Transverse colon (tissue), 4 donors: ENCODE data around the gene ANKRD34A. TPM values are rescaled to one million over a fixed set of nuclear protein-coding genes. Genes with fewer than 3 reads are reported as not detected.

ENCODE experiments used
- DNase-seq: peaks from one replicate; pipeline ENCODE4 v3.0.0-alpha.2; 2019
- H3K27ac ChIP-seq, 4 donors: fragments of 200-600 bp; sonication (generic); 2 replicates each; pipeline ENCODE4 v1.5.1; 2016 to 2018; ENCODE audit warnings: inconsistent platforms in 4 of 4
- H3K27me3 ChIP-seq: fragments of 200-600 bp; sonication (generic); 2 replicates; pipeline ENCODE4 v1.5.1; 2017; ENCODE audit warnings: inconsistent platforms
- H3K36me3 ChIP-seq, 4 donors: fragments of 200-600 bp; sonication (generic); 2 replicates each; pipeline ENCODE4 v1.5.1; 2017 to 2019; ENCODE audit warnings: inconsistent platforms in 4 of 4
- H3K4me1 ChIP-seq, 4 donors: fragments of 200-600 bp; sonication (generic); 2 replicates each; pipeline ENCODE4 v1.5.1; 2017 to 2020; ENCODE audit warnings: inconsistent platforms in 4 of 4
- H3K4me3 ChIP-seq, 4 donors: fragments of 200-600 bp; sonication (generic); 1 replicate in 1 of 4; 2 replicates in 3 of 4; pipeline versions ENCODE4 v1.5.1 to v1.6.1; 2017 to 2019; ENCODE audit warnings: inconsistent platforms in 4 of 4
- H3K9me3 ChIP-seq, 2 donors: fragments of 200-600 bp; sonication (generic); 2 replicates each; pipeline ENCODE4 v1.5.1; 2017 to 2019; ENCODE audit warnings: inconsistent platforms in 2 of 2
- EP300 ChIP-seq: sonication (generic); formaldehyde crosslinking; IDR thresholded peaks from one replicate; pipeline ENCODE4 v1.6.1; 2017; ENCODE audit warnings: antibody characterized with exemption, low read depth
- POLR2A ChIP-seq: fragments of 450-650 bp; IDR thresholded peaks from one replicate; pipeline ENCODE4 v1.6.1; 2016; ENCODE audit warnings: antibody characterized with exemption, mild to moderate bottlenecking, moderate library complexity
- POLR2AphosphoS5 ChIP-seq, 3 donors: sonication (generic); formaldehyde crosslinking; IDR thresholded peaks; one replicate each; pipeline ENCODE4 v1.6.1; 2016; ENCODE audit warnings: antibody characterized with exemption in 3 of 3
- WGBS, 2 donors: methylation state at CpG; one replicate each; pipeline ENCODE4 v1.1.5; 2018; ENCODE audit warnings: low coverage in 1 of 2; 5-methylcytosine and 5-hydroxymethylcytosine counted together
- in situ Hi-C, 4 donors: fragments of 200-750 bp; cut with MboI; loops; one replicate each; pipeline versions ENCODE4 v1.15.0 to v1.15.1; 2017; ENCODE audit warnings: low sequenced_read_pairs in 3 of 4, low pct_ligation_motif_present in 1 of 4, low pct_unique_long_range_greater_than_20kb in 1 of 4
- intact Hi-C: fragments of 100-400 bp; cut with DNase I; formaldehyde crosslinking; loops from one replicate; pipeline ENCODE4 v1.15.1; 2023; ENCODE audit warnings: low total_unique reads
- total RNA-seq, 4 donors: library from RNA; depleted of rRNA; stranded (reverse); fragments of >200 nt; gene quantifications; one replicate each; pipeline ENCODE4 v1.1.0, GENCODE V29; 2016
- TF ChIP-seq, protein P1 (sequence below), 5 experiments: fragments of 200-600 bp in 3 of 5; fragments of 450-650 bp in 2 of 5; sonication (generic) in 3 of 5; IDR thresholded peaks; 1 replicate in 2 of 5; 2 replicates in 3 of 5; pipeline ENCODE4 v1.5.1; 2016 to 2017; ENCODE audit warnings: antibody characterized with exemption in 5 of 5, inconsistent platforms in 3 of 5, mild to moderate bottlenecking in 2 of 5, moderate library complexity in 1 of 5

The ANKRD34A gene
- total RNA-seq, 4 donors from 2014 or later: 0.41 to 4.1 (median 0.64) TPM; not detected in 1

DNA sequence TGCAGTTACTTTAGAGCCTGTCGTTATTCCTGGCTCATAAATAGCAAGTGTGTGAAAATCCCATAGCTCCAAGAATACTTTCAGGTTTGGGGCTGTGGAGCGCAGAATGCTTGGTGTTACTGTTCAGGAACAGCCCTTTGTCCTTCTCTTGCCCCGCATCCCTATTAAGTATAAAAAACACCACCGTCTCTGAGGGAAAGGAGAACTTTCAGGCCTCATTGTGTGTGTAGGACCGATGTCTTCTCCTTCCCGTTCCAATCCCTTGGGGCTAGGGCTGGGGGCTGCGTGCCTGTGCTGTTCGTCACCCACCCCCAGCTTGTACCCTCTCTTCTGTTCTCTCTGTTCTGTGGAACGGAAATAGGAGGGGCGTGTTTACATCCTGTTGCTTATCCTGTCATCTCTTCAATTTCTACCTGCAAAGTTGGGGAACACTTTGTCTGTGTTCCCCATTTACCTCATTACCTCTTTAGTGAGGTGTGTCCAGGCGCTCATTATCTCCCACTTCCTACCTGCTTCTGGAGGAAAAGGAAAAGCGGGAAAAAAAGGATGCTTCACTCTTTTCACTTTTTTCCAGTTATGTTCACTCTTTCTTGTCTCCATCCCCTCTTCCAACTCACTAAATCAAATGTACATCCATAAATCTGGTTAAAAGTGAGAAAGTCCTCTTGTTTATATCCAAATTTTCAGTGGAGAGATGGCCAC, 32.8 kb upstream of the ANKRD34A start:
- TF ChIP-seq EP300 (peak; percentile 86), POLR2A (no peak), POLR2AphosphoS5 (IDR thresholded peaks at IDR 0.05) (peak in 2 of 3 donors; percentile 71 to 76)
- TF ChIP-seq, protein P1, sequence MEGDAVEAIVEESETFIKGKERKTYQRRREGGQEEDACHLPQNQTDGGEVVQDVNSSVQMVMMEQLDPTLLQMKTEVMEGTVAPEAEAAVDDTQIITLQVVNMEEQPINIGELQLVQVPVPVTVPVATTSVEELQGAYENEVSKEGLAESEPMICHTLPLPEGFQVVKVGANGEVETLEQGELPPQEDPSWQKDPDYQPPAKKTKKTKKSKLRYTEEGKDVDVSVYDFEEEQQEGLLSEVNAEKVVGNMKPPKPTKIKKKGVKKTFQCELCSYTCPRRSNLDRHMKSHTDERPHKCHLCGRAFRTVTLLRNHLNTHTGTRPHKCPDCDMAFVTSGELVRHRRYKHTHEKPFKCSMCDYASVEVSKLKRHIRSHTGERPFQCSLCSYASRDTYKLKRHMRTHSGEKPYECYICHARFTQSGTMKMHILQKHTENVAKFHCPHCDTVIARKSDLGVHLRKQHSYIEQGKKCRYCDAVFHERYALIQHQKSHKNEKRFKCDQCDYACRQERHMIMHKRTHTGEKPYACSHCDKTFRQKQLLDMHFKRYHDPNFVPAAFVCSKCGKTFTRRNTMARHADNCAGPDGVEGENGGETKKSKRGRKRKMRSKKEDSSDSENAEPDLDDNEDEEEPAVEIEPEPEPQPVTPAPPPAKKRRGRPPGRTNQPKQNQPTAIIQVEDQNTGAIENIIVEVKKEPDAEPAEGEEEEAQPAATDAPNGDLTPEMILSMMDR (IDR thresholded peaks at IDR 0.05): no peak
- intact Hi-C loops (no loop called here), in situ Hi-C loops (no loop called here)
- Histone ChIP-seq H3K9me3 (no peaks in the 10 kb centered on the region), H3K27ac (peak overlapping the region; percentile 96 to 99 (median 98)), H3K36me3 (peaks cover 7 to 40% (median 20%) of the 10 kb centered on the region in 4 donors), H3K4me1 (peaks cover 9 to 56% (median 48%) of the 10 kb centered on the region in 4 donors), H3K27me3 (no peaks in the 10 kb centered on the region), H3K4me3 (peak overlapping the region; percentile 20 to 92 (median 74))
- 5 to 6% methylated on average over 7 to 12 of the region's 12 CpGs for WGBS, 2 donors
- DNase-seq: peak; percentile 74

DNA sequence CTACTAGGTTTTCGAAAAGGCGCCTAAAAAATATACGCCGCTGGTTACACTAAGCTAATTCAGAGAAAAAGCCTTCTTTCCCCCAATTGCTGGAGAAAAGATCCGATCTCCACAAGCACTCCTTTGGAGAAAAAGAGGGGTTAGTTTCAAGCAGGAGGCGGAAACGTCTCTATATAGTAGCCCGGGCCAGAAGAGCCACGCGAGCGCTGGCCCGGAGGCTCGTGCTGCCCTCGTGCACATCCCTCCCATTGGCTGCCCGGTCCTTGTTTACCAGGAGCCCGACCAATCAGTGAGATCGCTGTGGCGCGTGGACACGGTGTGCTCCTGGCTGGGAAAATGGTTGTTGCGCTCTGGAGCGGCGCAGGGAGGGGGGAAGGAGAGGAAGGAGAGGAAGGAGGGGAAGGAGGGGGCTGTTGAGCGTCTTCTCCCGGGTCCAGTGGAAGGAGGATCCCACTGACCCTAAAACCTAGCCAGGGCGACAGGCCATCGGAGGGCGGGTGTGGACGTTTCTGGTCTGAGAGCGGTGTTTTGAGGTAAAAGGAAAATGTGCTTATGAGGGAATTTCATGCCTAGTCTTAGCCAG, 32.1 kb upstream of the ANKRD34A start, which contains the start of gene TXNIP:
TXNIP (minus strand) TSS at position 147 of the 583 bp plus-strand sequence. CDS start 313 bp downstream, outside the sequence.
- H3K4me1 ChIP-seq: peaks cover 9 to 61% (median 54%) of the 10 kb centered on the region in 4 donors

DNA sequence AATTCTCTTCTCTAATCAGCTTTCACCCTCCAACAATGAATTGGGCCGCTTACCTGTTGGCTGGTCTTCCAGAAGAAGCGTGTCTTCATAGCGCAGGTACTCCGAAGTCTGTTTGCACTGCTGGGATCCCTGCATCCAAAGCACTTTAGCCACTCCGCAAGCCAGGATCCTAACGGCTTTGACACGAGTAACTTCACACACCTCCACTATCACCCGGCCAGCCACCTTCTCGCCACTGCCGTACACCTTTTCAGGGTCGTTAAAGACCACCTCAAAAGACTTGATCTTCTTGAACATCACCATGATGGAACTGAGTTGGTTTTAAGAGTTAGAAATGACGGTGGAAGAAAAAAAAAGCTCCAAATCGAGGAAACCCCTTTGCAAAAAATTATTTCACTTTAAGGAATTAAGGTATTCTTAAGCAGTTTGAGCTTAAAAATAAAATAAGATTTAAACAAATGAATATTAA, 31.6 kb upstream of the ANKRD34A start:
- peaks cover 9 to 58% (median 54%) of the 10 kb centered on the region in 4 donors for H3K4me1 ChIP-seq
- peak overlapping the region; percentile 96 to 99 (median 98) for H3K27ac ChIP-seq

More for the DNA sequence above, 32.1 kb upstream of the ANKRD34A start, which contains the start of gene TXNIP:
- no peaks in the 10 kb centered on the region for H3K9me3 ChIP-seq
- peak; percentile 99 for DNase-seq
- in situ Hi-C loops (no loop called here), intact Hi-C loops (no loop called here)
- WGBS, 2 donors: 0 to 1% methylated on average over 8 to 30 of the region's 30 CpGs
- H3K36me3 ChIP-seq: peaks cover 7 to 40% (median 20%) of the 10 kb centered on the region in 4 donors
- peak within 1 kb of the TSS; percentile 34 to 92 (median 74) for H3K4me3 ChIP-seq
- H3K27me3 ChIP-seq: no peaks in the 10 kb centered on the region
- H3K27ac ChIP-seq: peak within 1 kb of the TSS; percentile 96 to 99 (median 98)
- TF ChIP-seq EP300 (peak; percentile 74), POLR2AphosphoS5 (IDR thresholded peaks at IDR 0.05) (peak; percentile 96 to 100 (median 100)), POLR2A (peak; percentile 100)
- TF ChIP-seq, protein P1 (IDR thresholded peaks at IDR 0.05): no peak

More for the DNA sequence above, 31.6 kb upstream of the ANKRD34A start:
- intact Hi-C loops (no loop called here), in situ Hi-C loops (no loop called here)
- no peak for DNase-seq
- no peaks in the 10 kb centered on the region for H3K27me3 ChIP-seq
- 3 to 5% methylated on average over 12 to 13 of the region's 13 CpGs for WGBS, 2 donors
- H3K4me3 ChIP-seq: peak overlapping the region; percentile 34 to 92 (median 74)
- peaks cover 7 to 40% (median 20%) of the 10 kb centered on the region in 4 donors for H3K36me3 ChIP-seq
- peak in 1 of 3 donors; percentile 26 for TF ChIP-seq POLR2AphosphoS5 (IDR thresholded peaks at IDR 0.05)
- TF ChIP-seq, protein P1 (IDR thresholded peaks at IDR 0.05): no peak
- no peaks in the 10 kb centered on the region for H3K9me3 ChIP-seq
